Raji (cell line): ENCODE data around the gene CFAP61.

Source experiments
- POLR2A ChIP-seq: IDR thresholded peaks from 2 replicates; pipeline ENCODE4 v1.6.1; 2011; ENCODE audit warnings: low read depth, low read length, control low read depth; ENCODE audit not compliant: insufficient read depth

The CFAP61 gene

DNA sequence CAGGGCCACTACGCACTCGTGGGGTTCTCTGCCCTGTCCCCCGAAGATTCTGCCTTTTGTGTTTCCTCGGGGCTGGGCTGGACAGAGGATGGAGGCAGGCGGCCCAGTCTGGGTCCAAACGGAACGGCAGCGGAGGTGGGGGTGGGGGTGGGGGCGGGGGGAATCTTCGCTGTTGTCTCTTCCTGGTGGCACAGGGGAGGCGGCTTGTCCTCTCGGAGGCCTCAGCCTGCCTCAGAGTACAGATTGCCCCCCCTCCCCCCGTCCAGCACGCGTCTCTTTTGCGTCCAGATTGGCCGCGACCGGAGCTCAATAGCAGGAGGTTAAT is 314.2 kb downstream of the CFAP61 start:
- TF ChIP-seq POLR2A, result no peak

GRCh38 chr20:20366876-20367574 is 314.7 kb downstream of the CFAP61 start:
- no peak for TF ChIP-seq POLR2A

GRCh38 chr20:20367575-20368417 is 315.5 kb downstream of the CFAP61 start, which contains the start of gene INSM1:
Gene INSM1, plus strand, starts transcription at chr20:20368104. Its CDS starts 164 bp downstream, at chr20:20368268.
- TF ChIP-seq POLR2A, result no peak

DNA sequence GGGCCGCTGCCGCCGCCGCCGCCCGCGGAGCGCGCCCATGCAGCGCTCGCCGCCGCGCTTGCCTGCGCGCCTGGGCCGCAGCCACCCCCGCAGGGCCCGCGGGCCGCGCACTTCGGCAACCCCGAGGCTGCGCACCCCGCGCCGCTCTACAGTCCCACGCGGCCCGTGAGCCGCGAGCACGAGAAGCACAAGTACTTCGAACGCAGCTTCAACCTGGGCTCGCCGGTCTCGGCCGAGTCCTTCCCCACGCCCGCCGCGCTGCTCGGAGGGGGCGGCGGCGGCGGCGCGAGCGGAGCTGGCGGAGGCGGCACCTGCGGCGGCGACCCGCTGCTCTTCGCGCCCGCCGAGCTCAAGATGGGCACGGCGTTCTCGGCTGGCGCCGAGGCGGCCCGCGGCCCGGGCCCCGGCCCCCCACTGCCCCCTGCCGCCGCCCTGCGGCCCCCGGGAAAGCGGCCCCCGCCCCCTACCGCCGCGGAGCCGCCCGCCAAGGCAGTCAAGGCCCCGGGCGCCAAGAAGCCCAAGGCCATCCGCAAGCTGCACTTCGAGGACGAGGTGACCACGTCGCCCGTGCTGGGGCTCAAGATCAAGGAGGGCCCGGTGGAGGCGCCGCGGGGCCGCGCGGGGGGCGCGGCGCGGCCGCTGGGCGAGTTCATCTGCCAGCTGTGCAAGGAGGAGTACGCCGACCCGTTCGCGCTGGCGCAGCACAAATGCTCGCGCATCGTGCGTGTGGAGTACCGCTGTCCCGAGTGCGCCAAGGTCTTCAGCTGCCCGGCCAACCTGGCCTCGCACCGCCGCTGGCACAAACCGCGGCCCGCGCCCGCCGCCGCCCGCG is 316.3 kb downstream of the CFAP61 start:
- no peak for TF ChIP-seq POLR2A

GRCh38 chr20:20369250-20370093 is 317.1 kb downstream of the CFAP61 start:
- no peak for TF ChIP-seq POLR2A

DNA sequence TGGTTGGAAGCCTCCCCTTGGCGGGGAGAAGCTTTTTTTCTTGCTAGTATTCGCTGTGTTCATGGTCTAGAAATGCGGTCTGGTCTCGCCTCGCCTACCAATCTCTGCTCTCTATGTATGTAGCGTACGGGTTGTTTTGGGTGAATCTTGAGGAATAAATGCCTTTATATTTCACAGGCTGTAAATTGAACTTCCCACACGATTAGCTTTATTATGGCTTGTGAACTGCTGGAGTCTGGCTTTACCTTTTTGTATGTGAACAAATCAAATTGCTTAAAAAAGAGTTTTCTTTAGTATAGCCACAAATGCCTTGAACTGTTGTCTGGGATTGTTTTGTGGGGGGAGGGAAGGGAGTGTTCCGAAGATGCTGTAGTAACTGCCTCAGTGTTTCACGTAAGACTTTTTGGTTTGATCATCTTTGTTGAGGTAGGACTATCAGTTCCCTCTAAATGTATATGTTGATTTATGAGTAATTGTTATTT is 317.8 kb downstream of the CFAP61 start:
- no peak for TF ChIP-seq POLR2A

DNA sequence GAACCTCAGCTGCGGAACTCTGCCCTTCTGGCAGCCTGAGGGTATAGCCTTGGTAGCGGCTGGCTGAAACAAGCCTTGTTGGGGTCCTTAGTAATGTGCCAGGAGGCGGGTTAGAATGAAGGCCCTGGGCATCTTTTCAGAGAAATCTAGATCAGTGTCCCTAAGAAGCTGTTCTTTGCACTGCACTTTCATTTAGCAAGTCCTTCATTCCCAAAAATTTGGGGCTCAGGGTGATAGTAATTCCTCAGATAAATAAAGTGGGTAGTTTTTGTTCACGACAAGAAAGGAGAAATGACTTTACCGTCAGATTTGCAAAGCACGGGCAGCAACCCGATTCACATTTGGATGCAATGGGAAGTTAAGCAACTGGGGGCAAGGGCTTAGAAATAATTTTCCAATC is 318.8 kb downstream of the CFAP61 start:
- no peak for TF ChIP-seq POLR2A

DNA sequence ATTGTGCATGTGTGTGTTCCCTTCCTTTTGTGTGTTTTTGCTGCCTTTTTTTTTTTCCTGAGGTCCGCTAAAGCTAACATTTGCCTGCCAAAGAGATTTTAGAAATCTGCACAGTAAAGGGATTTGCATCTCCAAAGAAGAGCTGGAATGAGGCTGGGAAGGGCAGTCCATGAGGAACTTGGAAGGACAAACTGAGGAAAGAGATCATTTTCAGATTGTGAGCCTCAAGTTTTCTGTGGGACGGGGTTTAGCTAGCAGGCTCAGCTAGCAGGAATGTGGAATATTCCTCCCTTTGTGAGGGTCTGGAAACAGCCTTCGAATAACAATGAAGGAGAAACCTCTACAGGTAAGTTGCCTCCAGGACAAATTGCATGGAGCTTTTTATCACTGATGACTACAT is 319.3 kb downstream of the CFAP61 start:
- TF ChIP-seq POLR2A, result no peak

GRCh38 chr20:20373091-20373571 is 320.8 kb downstream of the CFAP61 start:
- no peak for TF ChIP-seq POLR2A

DNA sequence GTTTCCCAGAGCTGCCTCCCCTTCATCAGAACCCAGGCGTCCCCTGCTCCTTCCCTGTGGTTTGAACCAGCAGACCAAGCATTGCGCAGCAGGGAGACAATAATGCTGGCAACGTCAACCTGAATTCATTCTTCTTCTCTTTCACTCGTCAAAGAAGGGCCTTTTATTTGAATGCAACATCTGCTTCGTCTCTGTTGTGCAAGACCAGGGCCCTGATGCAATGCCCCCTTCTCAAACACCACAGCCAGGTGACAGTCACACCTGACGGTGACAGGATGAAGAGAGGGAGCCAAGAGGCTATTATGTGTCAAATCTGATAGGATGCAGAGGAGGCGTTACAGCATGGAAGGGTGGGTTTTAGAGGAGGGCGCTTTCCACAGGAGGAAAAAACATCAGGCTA is 323.5 kb downstream of the CFAP61 start:
- no peak for TF ChIP-seq POLR2A

DNA sequence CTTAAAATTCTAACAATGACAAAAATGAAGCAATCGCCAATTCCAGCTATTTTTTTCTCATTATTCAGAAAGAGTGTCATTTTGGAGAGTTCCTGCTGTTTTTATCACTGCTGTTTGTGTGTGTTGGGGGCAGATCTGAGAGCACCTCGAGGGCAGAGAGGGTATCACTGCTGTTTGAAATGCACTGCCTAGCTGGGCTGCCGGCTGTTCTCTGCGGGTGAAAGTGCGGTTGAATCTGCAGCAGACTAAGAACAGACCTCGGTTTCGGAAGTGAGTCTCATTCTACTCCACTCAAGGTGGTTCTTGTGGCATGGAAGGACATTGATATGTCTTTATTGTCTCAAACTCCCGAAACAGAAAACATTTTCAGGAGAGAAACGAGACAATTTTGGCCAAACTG is 333.9 kb downstream of the CFAP61 start:
- no peak for TF ChIP-seq POLR2A

DNA sequence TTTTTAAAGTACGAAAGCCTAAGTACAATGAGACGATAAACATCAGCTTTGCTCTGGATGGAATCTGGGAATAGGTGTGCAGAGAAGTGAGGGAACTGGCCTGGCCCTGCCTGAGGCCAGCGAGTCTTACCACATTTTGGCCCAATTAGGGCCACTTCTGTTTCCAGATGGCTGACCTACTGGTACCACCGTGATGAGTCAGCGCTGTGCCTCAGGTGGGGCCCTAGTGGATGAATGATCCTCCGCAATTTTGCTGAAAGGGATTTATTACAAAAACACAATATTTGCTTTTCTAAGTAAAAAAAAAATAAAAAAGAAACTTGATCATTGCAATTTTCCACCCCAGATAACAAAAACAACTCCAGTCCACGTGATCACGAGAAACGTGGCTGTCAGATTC is 338.1 kb downstream of the CFAP61 start:
- no peak for TF ChIP-seq POLR2A

DNA sequence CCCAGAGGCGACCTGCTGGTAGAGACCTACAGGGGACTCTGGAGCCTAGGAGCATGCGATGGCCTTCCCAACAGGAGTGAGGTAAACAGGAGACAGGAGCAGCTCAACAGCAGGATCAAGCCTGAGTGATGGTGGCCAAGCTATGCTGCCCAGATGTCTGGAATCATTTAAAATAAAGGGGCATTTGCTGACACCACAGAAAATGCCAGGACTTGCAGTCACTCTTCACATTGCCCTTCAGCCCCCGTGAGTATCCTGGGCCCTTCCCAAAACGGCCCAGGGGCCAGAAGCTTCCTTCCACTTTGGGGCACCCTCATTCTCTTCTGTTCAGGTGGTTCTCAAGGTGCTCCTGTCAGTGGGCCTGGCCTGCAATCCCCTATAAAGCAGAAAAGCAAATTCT is 338.8 kb downstream of the CFAP61 start:
- no peak for TF ChIP-seq POLR2A

DNA sequence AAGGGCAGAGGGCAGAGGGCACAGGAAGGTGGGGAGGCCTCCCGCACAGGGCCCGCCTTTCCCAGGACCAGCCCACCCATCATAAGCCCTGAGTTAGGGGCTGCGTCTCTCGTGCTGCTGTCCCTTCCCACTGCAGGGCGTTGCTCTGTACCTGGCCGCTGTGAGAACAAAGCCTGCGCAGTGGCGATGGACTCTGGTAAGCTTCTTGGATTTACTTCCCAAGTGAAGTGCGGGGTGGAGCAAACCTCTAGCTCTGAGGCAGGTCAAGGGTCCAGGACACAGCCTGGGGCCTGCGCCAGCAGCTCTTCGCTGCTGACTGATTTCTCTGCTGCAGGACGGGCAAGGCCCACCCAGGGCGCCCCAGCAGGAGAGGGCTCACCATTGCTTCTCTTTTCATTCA is 339.4 kb downstream of the CFAP61 start:
- no peak for TF ChIP-seq POLR2A
